ENCODE results near the gene MYO5A.

DNA sequence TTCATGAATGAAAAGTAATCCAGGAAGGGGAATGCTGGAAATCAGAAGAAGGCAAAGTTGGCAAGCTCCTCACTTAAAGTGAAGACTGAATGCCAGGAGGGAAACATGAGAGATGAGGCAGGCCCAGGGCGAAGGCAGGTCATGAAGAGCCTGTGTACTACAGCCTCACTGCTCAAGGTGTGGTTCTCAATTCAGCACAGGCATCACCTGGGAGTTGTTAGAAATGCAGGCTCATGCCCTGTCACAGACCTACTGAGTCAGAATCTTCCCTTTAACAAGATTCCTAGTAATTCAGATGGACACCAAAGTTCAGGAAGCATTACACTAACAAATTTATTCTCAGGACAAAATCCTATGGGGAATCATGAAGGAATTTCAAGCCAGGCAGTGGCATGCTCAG lies 14.2 kb downstream of the MYO5A start:
- TF ChIP-seq CTCF (conservative IDR thresholded peaks at IDR 0.05) (no peak), ZFX (IDR thresholded peaks at IDR 0.05) (no peak)

Data from C4-2B (cell line).